ENCODE measurements around the gene PURA. TPM values are rescaled to one million over a fixed set of nuclear protein-coding genes. Genes with fewer than 3 reads are reported as not detected.

PURA gene
- total RNA-seq, 2 experiments from 2014 or later = 8.2 to 9.2 TPM

- POLR2A ChIA-PET = interaction anchor here (0.6 to 1.7 kb wide), 11 partner anchors 9 to 148 kb away, joined by 3 to 5 read pairs (median 3); partner anchors contain the start of gene CYSTM1
- peaks cover 8% of the 10 kb centered on the region for H3K36me3 Mint-ChIP-seq (ENCODE audit: low read depth)
- H3K27me3 Mint-ChIP-seq = peaks cover 17% of the 10 kb centered on the region
- intact Hi-C loops (cut with micrococcal nuclease) = no loop called here
- TF ChIP-seq CTCF (IDR thresholded peaks at IDR 0.05) = no peak
- H3K4me3 Mint-ChIP-seq = peak overlapping the region; percentile 95
- ATAC-seq = peak; percentile 29
- peak; percentile 55 for DNase-seq
- H3K27ac Mint-ChIP-seq = peak overlapping the region; percentile 91
- no peaks in the 10 kb centered on the region for H3K9me3 Mint-ChIP-seq
- peaks cover 56% of the 10 kb centered on the region for H3K4me1 Mint-ChIP-seq (ENCODE audit: low read depth)
- CTCF ChIA-PET = interaction anchor here (1.2 to 7.8 kb wide), 3 partner anchors 9 to 29 kb away, joined by 3 to 91 read pairs (median 4); no protein-coding TSS in a partner anchor
Measured at GRCh38 chr5:140114341-140115185, 654 bp downstream of the PURA start.

GRCh38 chr5:140115186-140115500, 1.2 kb downstream of the PURA start:
- ATAC-seq (no peak), DNase-seq (no peak)
- intact Hi-C loops (cut with micrococcal nuclease) = no loop called here
- peaks cover 56% of the 10 kb centered on the region for H3K4me1 Mint-ChIP-seq (ENCODE audit: low read depth)
- peak overlapping the region; percentile 95 for H3K4me3 Mint-ChIP-seq
- ChIA-PET POLR2A (interaction anchor here (0.6 to 1.7 kb wide), 8 partner anchors 17 to 246 kb away, joined by 3 to 4 read pairs (median 3); partner anchors contain the start of gene CYSTM1), CTCF (interaction anchor here (0.7 to 7.8 kb wide), 5 partner anchors 10 to 1518 kb away, joined by 3 to 91 read pairs (median 3); no protein-coding TSS in a partner anchor)
- no peaks in the 10 kb centered on the region for H3K9me3 Mint-ChIP-seq
- peaks cover 8% of the 10 kb centered on the region for H3K36me3 Mint-ChIP-seq (ENCODE audit: low read depth)
- H3K27me3 Mint-ChIP-seq = peaks cover 16% of the 10 kb centered on the region
- H3K27ac Mint-ChIP-seq = peak overlapping the region; percentile 91
- TF ChIP-seq CTCF (IDR thresholded peaks at IDR 0.05) = no peak

- POLR2A ChIA-PET = no interaction called here
- H3K4me1 Mint-ChIP-seq (ENCODE audit: low read depth) = peaks cover 51% of the 10 kb centered on the region
- H3K4me3 Mint-ChIP-seq = peak overlapping the region; percentile 14
- TF ChIP-seq CTCF (IDR thresholded peaks at IDR 0.05) = no peak
- peaks cover 8% of the 10 kb centered on the region for H3K36me3 Mint-ChIP-seq (ENCODE audit: low read depth)
- intact Hi-C loops (cut with micrococcal nuclease) = no loop called here
- H3K9me3 Mint-ChIP-seq = no peaks in the 10 kb centered on the region
- H3K27me3 Mint-ChIP-seq = peaks cover 9% of the 10 kb centered on the region
- H3K27ac Mint-ChIP-seq = no peak overlapping the region
- DNase-seq (no peak), ATAC-seq (no peak)
- CTCF ChIA-PET = interaction anchor here (1.4 to 7.8 kb wide), 2 partner anchors 27 to 44 kb away, joined by 4 to 91 read pairs; no protein-coding TSS in a partner anchor
Measured at GRCh38 chr5:140116716-140117115, 2.8 kb downstream of the PURA start.

- intact Hi-C loops (cut with micrococcal nuclease) = no loop called here
- TF ChIP-seq CTCF (IDR thresholded peaks at IDR 0.05) = no peak
- no peak for DNase-seq
- Mint-ChIP-seq H3K27ac (no peak overlapping the region), H3K4me3 (no peak overlapping the region), H3K9me3 (no peaks in the 10 kb centered on the region), H3K4me1 (ENCODE audit: low read depth) (peaks cover 49% of the 10 kb centered on the region), H3K36me3 (ENCODE audit: low read depth) (peaks cover 8% of the 10 kb centered on the region), H3K27me3 (peaks cover under 1% of the 10 kb centered on the region)
- ChIA-PET CTCF (interaction anchor here (0.6 to 7.8 kb wide), 3 partner anchors 18 to 38 kb away, joined by 3 to 91 read pairs (median 4); no protein-coding TSS in a partner anchor), POLR2A (no interaction called here)
- no peak for ATAC-seq
Measured at GRCh38 chr5:140117523-140117922, 3.6 kb downstream of the PURA start.
